HTERT RPE-1 (cell line): ENCODE data around the gene AURKAIP1.
"Not testable (repeated sequence)": the region's sequence is repeated elsewhere in the genome, so short reads cannot be mapped to it uniquely, and the experiment has no call there.

Experiments used
- in situ Hi-C: fragments of 300-500 bp; cut with MboI; formaldehyde crosslinking; loops from 4 replicates; pipeline ENCODE4 v1.14.3; 2020; ENCODE audit warnings: low sequenced_read_pairs

The AURKAIP1 gene

GRCh38 chr1:1387098-1388077 lies 12.4 kb upstream of the AURKAIP1 start:
- in situ Hi-C loops, result no loop called here

DNA sequence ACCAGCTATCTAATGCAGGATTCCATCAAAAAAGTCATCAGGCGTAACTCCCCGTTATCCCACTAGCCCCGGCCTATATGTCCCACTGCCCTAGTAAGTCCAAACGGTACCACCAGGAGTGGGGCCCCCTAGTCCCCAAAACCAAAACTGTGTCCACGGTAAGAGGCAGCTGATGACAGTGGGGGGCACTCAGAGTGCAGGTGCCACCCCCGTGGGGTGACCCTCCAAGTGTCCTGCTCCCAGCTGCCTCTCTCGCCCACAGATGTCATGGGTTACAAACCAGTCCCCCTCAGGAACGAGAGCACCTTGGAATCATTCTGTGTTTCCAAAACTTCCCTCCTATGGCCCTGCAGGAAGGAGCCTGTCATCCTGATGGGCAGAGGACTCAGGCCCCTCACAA lies 10.9 kb upstream of the AURKAIP1 start:
- in situ Hi-C loops, result no loop called here

GRCh38 chr1:1385339-1385738 lies 10.3 kb upstream of the AURKAIP1 start:
- in situ Hi-C loops, result not testable (repeated sequence)

DNA sequence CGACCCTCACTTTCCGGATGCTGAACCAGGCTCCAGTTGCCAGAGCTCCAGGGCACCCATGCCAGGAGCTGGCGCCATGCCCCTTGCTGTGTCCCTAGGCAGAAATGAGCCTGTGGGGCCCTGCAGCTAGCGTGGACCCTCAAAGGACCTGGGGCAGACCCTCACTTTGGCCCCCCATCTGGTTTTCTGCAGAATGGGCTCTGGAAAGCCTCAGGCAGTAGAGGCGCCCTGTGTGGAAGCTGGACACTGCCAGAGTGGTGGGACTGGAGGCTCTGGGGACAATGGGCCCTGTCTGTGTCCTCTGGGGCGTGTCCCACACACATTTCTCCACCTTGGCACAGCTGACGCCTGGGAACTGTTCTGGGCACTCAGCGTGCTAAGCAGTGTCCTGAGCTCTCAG lies 6.3 kb upstream of the AURKAIP1 start:
- in situ Hi-C loops, result no loop called here

- in situ Hi-C loops, result no loop called here
Measured at GRCh38 chr1:1380860-1381259, 5.9 kb upstream of the AURKAIP1 start.

- in situ Hi-C loops, result no loop called here
Measured at GRCh38 chr1:1377540-1378205, 2.7 kb upstream of the AURKAIP1 start.

- in situ Hi-C loops, result no loop called here
Measured at GRCh38 chr1:1376551-1377226, 1.7 kb upstream of the AURKAIP1 start.

- in situ Hi-C loops, result no loop called here
Measured at GRCh38 chr1:1374589-1374928, 448 bp downstream of the AURKAIP1 start.

- in situ Hi-C loops, result no loop called here
Measured at GRCh38 chr1:1373815-1374588, 1.0 kb downstream of the AURKAIP1 start.

- in situ Hi-C loops, result no loop called here
Measured at GRCh38 chr1:1373051-1373814, 1.8 kb downstream of the AURKAIP1 start.

DNA sequence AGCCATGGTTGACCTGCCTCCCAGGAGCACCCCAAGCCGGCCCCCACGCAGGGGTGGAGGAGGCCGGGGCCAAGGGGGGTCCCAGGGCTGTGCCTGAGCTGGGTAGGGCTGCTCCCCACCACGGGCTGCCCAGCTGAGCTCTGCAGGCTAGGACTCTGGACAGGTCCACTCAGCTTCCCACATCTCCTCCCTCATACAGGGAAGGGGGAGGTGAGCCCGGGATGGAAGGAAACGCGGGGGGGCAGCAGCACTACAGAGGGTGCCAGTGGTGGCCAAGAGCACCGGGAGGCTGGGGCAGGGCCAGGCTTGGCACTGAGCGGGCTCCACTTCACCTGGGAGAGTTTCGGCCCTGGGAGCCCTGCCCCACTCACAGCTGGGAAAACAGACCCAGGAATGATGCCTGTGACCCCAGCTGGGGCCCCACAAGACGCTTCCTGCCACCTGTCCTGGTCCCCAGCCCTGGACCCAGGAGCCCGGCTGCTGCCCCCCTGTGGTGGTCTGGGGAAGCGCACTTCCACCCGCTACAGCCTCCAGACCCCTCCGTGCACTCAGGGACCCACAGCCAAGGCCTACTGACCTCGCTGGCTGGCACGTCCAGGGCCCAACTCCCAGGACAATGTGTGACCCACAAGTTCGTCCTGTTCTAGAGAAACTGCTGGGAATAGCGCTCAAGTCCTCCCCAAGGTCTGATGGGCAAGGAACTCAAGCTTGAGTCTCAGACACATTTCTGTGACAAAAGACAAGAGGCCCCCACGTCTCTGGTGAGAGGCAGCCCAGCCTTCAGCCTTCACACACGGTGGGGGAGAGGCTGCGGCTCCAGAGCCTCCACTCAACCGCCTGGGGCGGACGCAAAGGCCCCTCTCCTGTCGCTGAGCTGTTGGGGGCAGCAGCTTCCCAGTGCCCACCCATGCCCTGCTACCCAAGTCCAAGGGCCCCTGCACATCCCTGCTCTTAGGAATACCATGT lies 3.0 kb downstream of the AURKAIP1 start:
- in situ Hi-C loops, result no loop called here

GRCh38 chr1:1371364-1371745 lies 3.7 kb downstream of the AURKAIP1 start:
- in situ Hi-C loops, result no loop called here

- in situ Hi-C loops, result no loop called here
Measured at GRCh38 chr1:1370771-1371300, 4.2 kb downstream of the AURKAIP1 start.

DNA sequence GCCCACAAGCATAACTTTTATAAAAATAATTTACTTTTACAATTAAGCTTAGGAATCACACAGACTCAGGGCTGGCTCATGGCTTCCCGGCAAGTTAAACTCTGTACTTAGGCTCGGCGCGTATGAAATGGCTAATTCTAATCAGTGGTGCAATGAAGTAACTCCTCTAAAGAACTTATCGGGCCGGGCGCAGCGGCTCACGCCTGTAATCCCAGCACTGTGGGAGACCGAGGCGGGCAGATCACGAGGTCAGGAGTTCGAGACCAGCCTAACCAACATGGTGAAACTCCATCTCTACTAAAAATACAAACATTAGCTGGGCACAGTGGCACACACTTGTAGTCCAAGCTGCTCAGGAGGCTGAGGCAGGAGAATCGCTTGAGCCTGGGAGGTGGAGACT lies 4.9 kb downstream of the AURKAIP1 start:
- in situ Hi-C loops, result not testable (repeated sequence)

- in situ Hi-C loops, result no loop called here
Measured at GRCh38 chr1:1367315-1367714, 7.7 kb downstream of the AURKAIP1 start.

- in situ Hi-C loops, result no loop called here
Measured at GRCh38 chr1:1366699-1367066, 8.3 kb downstream of the AURKAIP1 start.

DNA sequence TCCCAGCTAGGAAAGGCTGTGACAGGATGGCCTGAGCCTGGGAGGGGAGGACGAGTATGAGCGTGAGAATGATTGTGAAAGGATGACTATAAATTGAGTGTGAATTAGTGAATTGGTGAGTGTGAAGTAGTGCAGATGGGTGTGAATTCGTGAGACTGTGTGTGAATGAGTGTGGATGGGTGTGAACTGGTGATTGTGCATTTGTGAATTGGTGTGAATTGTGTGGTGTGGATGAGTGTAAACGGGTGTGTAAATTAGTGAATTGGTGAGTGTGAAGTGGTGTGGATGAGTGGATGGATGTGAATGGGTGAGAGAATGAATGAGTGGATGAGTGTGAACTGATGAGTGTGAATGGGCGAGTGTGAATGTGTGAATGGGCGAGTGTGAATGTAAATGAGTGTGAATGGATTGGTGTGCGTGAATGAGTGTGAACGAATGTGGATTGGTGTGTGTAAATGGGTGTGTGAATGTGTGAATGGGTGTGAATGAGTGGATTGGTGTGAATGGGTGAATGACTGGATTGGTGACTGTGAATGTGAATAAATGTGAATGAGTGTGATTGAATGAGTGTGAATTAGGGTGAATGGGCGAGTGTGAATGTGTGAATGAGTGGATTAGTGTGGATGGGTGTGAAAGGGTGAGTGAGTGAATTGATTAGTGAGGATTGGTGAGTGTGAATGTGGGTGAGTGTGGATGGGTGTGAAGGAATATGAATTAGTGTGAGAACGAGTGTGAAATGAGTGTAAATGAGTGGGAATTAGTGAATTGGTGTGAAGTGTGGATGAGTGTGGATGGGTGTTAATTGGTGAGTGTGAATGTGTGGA lies 8.9 kb downstream of the AURKAIP1 start:
- in situ Hi-C loops, result no loop called here

DNA sequence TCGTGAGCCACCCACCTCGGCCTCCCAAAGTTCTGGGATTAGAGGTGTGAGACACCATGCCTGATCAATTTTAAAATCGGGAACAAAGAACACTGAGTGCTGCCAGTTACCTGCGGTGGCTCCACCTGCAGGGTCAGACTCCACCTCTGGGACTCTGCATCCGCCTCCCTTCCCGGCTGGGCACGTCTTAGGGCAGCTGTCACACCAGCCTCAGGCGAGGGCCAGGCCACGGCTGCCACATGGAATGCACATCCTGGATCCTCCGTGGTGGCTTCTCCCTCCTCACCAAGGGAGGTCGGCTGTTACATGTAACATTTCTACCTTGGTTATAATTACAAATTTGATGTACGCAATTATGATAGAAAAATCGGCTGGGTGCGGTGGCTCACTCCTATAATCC lies 10.7 kb downstream of the AURKAIP1 start:
- in situ Hi-C loops, result no loop called here
